GM21515 (cell line): ENCODE measurements around the gene PRR5L.
"Not testable (repeated sequence)": the region's sequence is repeated elsewhere in the genome, so short reads cannot be mapped to it uniquely, and the experiment has no call there.

Experiments used
- ATAC-seq: cut with Tn5 transposase; IDR thresholded peaks from one replicate; pipeline ENCODE4 v1.9.1; 2021; ENCODE audit not compliant: unreplicated experiment

PRR5L gene

GRCh38 chr11:36280531-36280930, 15.6 kb upstream of the PRR5L start:
- no peak for ATAC-seq

GRCh38 chr11:36281850-36282249, 14.2 kb upstream of the PRR5L start:
- no peak for ATAC-seq

GRCh38 chr11:36282926-36283325, 13.2 kb upstream of the PRR5L start:
- ATAC-seq = no peak

GRCh38 chr11:36288442-36289225, 7.5 kb upstream of the PRR5L start:
- ATAC-seq = no peak

- ATAC-seq = peak; percentile 98
Measured at GRCh38 chr11:36289226-36289852, 6.7 kb upstream of the PRR5L start, which contains the start of gene COMMD9. Gene COMMD9, minus strand, starts transcription at chr11:36289424. Its CDS starts 12 bp downstream, at chr11:36289412.

GRCh38 chr11:36292311-36292722, 3.8 kb upstream of the PRR5L start:
- no peak for ATAC-seq

GRCh38 chr11:36296884-36297543, 926 bp downstream of the PRR5L start:
- no peak for ATAC-seq

- ATAC-seq = no peak
Measured at GRCh38 chr11:36300650-36301049, 4.6 kb downstream of the PRR5L start.

- ATAC-seq = no peak
Measured at GRCh38 chr11:36304351-36304750, 8.3 kb downstream of the PRR5L start.

- ATAC-seq = no peak
Measured at GRCh38 chr11:36305047-36305446, 9.0 kb downstream of the PRR5L start.

- no peak for ATAC-seq
Measured at GRCh38 chr11:36306888-36307287, 10.8 kb downstream of the PRR5L start.

- no peak for ATAC-seq
Measured at GRCh38 chr11:36308577-36308976, 12.5 kb downstream of the PRR5L start.

GRCh38 chr11:36309779-36310178, 13.7 kb downstream of the PRR5L start:
- ATAC-seq = no peak

- ATAC-seq = no peak
Measured at GRCh38 chr11:36311926-36312595, 16.0 kb downstream of the PRR5L start.

- ATAC-seq = no peak
Measured at GRCh38 chr11:36312611-36313472, 16.8 kb downstream of the PRR5L start.

- no peak for ATAC-seq
Measured at GRCh38 chr11:36313750-36314433, 17.8 kb downstream of the PRR5L start.

GRCh38 chr11:36314434-36314767, 18.3 kb downstream of the PRR5L start:
- ATAC-seq = no peak

GRCh38 chr11:36316049-36316448, 20.0 kb downstream of the PRR5L start:
- ATAC-seq = no peak

GRCh38 chr11:36317992-36318391, 21.9 kb downstream of the PRR5L start:
- no peak for ATAC-seq

GRCh38 chr11:36324956-36325355, 28.9 kb downstream of the PRR5L start:
- ATAC-seq = not testable (repeated sequence)
